HG03135 (cell line): Measurements from ENCODE around the gene PTH1R.

ENCODE experiments used
- ATAC-seq: cut with Tn5 transposase; IDR thresholded peaks from one replicate; pipeline ENCODE4 v1.9.1; 2021; ENCODE audit warnings: mild to moderate bottlenecking, moderate library complexity; ENCODE audit not compliant: unreplicated experiment

Gene PTH1R

DNA sequence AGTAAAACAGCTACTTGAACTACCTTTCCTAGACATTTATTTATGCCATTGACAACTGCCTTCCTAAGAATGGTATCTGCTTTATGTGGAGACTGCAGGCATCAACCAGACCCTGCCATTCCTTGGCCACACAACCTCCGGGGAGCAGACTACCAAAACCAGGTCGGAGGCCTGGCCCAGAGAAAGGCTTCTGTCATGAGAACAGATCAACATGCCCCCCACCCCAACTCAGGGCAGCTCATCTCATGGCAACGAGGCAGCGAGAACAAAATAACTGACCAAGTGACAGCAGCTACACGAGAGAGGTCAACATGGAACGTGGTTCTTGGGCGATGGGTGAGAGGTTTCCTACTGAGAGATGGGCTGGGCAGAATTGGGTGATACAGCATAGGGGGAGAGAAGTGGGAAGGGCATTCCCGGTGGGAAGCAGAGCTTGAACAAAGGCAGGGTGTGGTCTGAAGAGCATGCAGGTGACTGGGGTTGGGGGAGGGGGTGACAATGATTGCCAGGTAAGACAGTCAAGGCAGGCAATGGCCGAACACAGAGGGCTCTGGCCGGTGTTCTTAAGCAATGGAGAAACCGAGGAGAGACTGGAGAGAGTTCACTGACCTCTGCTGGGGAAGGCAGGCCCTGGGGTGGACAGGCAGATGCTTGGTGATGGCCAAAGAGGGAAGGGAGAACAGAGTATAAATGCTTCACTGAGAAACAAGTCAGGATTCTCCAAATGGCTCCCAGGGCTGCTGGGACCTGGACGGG lies 65.1 kb downstream of the PTH1R start:
- no peak for ATAC-seq

DNA sequence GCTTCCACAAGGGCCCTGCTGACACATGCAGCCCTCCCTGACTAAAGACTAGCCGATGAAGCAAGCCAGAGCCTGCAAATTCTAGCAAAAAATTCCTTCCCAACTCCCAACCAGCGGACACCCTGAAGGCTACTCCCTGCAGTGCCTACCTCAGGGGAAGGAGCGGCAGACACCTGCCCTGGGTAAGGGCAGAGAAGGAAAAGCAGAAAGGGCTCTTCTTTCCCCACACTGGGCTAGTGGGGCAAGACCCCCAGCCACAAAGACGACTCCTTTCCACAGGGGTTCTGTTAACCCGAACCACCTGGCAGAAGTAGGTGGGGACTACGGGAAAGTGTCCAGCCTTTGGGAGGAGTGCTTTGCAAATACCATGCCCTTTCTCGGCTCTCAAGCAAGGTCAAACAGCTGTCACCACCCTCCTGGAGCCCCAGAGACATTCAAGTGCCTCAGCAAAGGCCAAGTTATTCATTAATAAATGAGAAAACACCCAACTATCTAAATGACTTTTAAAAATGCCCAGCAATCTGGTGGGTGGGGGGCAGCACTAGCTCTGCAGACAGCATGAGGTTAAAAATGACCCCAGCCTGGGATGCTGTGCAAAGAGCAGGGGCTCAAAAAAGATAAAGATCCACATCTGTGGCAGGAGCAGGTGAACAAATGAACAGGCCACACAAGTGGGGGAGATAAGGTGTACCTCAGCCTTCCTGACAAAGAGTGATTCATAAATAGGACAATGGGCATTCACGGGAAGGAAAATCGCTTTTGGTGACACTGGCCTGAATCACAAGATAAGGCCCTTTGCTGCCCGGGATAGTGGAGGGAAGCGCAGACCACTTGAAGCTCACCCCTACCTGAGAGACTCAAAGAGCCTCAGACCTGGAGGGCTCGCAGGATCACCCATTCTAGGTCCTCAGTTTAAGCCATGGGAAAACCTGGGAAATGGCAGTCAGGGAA lies 66.0 kb downstream of the PTH1R start:
- no peak for ATAC-seq

DNA sequence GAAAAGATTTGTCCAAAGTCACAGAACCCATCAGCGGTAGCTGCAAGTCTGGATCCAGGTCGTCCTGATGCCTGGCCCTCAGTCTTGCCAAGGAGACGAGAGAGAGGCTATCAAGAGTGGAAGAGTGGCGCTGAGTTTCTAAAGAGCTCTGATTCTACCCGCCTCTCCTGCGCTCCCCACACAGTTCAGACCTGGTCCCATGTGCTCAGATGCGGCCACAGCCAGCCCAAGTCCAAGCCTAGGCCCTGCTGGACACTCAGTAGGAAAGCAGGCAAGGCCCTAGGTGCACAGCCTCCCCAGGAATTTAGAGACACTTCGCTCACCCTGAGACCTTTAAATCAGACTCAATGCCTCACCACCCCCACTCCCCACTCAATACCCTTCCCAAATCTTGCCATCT lies 66.7 kb downstream of the PTH1R start:
- no peak for ATAC-seq

DNA sequence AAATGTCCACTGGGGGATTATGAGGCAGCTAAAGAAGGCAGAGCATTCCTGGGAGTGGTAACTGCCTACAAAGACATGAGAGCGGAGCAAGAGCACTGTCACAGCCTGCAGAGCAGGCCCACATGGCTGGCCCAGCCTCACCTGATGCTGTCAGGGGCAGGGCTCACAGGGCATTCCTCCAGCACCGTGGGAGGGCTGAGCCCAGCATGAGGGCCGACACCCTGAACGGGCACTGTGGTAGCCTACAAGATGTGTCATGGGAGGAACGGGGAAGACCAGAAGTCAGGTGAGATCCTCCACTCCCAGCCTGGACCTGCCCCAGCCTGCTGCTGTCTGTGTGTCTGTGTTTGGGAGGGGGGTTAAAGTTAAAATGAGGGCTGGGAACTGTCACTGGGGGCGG lies 68.9 kb downstream of the PTH1R start:
- no peak for ATAC-seq

GRCh38 chr3:46946856-46947545 lies 69.5 kb downstream of the PTH1R start:
- no peak for ATAC-seq

- no peak for ATAC-seq
Observed at GRCh38 chr3:46947546-46947901, 70.0 kb downstream of the PTH1R start.

- no peak for ATAC-seq
Observed at GRCh38 chr3:46947981-46948791, 70.7 kb downstream of the PTH1R start.

DNA sequence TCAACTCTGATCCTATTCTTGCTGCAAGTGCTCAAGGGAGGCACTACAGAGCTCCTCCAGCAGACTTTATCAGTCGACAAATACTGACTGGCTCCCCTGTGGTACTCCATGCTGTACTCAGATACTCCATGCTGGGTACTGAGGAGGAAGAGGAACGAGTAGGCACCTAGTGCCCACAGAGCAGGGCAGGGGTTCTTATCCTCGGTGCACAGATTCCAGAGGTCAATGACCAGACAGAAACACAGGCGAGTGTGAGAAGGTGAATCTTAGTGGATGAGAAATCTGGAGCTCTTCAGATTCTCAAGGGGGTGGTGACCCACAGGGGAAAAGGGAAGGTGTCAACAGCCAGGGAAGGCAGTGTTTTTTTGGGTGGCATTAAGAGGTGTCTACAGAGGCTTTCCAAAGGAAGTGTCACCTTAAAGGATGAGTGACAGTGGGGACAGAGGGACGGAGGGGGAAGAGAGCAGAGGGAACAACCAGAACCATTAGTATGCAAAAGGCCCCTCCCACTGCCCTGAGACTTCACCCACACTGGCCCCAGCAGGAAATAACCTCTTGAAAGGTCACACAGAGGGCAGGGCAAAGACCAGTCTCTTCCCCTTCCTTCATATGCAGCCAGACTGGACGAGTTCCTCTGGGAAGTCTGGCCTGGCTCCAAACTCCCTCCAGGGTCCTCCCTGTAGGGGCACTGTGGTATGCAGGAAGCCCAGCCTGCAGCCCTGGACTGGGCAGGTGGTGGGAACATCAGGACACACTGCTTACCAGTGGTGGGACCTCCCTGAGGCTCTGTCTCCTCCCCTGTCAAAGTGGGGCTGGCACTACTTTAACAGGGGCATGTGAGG lies 71.5 kb downstream of the PTH1R start:
- no peak for ATAC-seq

DNA sequence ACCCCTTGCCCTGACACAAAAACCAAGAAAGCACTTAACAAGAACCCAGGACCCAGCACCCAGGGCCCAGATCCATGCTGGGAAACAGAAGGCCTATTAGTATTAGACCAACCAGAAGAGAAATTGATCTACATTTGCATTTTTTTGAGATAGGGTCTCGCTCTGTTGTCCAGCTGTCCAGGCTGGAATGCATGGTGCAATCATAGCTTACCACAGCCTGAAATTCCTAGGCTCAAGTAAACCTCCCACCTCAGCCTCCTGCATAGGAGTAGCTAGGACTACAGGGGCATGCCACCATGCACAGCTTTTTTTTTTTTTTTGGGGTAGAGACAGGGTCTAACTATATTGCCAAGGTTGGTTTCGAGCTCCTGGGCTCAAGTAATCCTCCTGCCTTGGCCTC lies 72.7 kb downstream of the PTH1R start:
- no peak for ATAC-seq

DNA sequence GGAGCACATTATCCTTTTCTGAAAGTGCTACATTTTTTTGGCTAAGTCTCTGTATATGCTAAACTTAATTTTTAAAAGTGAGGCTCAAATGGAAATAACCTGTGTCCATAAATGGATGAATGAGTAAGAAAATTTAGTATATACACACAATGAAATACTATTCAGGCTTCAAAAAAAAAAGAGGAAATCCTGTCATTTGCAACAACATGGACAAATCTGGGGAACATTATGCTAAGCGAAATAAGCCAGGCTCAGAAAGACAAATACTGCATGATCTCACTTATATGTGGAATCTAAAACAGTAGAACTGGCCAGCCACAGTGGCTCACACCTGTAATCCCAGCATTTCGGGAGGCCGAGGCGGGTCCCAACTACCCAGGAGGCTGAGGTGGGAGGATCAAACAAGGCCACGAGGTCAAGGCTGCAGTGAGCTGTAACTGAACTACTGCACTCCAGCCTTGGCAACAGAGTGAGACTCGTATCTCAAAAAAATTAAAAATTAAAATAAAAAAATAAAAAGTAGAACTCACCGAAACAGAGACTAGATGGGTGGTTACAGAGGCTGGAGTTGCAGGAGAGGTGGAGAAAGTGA lies 73.2 kb downstream of the PTH1R start:
- no peak for ATAC-seq

DNA sequence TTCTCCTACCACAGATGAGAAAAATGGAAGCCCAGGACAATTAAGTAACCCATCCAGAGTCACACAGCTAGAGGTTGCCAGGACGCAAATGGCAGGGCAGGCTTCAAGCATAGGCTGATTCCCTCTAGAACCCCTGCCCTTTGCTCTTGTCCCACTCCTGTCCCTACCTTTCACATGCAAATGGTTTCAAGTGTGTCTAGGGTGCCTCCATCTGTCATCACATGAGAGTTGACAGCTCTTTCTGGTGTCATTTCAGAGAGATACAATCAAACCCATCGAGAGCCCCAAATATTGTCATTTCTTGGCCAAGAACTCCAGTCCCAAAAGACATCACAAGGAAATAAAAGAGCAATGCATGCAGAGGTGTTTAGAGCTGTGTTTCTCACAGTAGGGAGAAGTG lies 75.3 kb downstream of the PTH1R start:
- ATAC-seq = no peak
